ENCODE data around the gene MED26. TPM values are rescaled to one million over a fixed set of nuclear protein-coding genes. Genes with fewer than 3 reads are reported as not detected.

Gene MED26
- total and polyA plus RNA-seq, 9 of the 15 experiments (the other 6 are each of a cell fraction or from before 2014, with no cell fraction given): 0.71 to 15.1 (median 6.2) TPM

DNA sequence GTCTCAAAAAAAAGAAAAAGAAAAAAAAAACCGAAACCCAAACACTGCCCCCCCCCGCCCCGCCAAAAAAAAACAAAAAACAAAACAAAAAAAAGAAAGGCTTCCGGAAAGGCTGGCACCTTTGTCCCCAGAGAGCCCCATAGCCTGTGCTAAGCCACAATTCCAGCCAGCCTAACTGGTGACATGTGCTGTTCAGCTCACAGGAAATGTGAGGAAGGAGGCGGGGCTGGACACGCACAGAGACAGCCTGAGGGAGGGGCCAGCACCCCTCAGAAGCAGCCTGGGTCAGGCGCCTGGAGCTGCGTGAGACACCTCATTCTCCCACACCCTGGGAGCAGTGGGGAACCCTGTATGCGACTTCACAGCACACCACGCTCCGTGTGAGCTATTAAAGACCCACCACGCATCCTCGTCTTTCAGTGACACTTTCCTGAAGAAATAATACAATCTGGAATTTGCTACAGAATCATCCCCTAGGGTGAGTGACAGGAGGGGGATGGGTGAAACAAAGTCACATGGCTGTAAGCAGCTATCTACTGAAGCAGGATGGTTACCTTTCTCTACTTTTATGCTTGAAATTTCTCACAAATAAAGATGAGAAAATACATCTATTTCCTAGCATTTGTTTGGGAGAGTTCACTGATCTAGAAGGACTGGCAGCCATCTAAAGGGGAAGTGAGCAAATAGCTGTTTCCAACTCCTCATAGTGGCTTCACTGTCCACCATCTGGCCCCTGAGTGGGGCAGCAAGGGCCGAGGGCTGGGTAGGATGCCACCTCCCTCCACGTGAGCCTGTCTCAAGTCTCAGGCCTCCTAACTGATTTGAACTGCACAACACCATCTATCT, 43.5 kb downstream of the MED26 start (continued):
- TF ChIP-seq NCOA2 (IDR thresholded peaks at IDR 0.05; ENCODE audit: partially characterized antibody in 2 of 2): no peak
- no peak for TF ChIP-seq ZNF445 (CRISPR knock-in tag; IDR thresholded peaks at IDR 0.05; ENCODE audit: low read depth)
- TF ChIP-seq KDM2B (CRISPR knock-in tag; IDR thresholded peaks at IDR 0.05): no peak
- TF ChIP-seq HNRNPLL (IDR thresholded peaks at IDR 0.05; ENCODE audit: low read depth, low read length, poor library complexity, severe bottlenecking): no peak
- TF ChIP-seq ZNF512 (tag; IDR thresholded peaks at IDR 0.05): no peak
- TF ChIP-seq, protein P1, sequence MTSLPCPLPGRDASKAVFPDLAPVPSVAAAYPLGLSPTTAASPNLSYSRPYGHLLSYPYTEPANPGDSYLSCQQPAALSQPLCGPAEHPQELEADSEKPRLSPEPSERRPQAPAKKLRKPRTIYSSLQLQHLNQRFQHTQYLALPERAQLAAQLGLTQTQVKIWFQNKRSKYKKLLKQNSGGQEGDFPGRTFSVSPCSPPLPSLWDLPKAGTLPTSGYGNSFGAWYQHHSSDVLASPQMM (CRISPR knock-in tag; IDR thresholded peaks at IDR 0.05): no peak
- TF ChIP-seq ZNF175 (CRISPR knock-in tag; IDR thresholded peaks at IDR 0.05; ENCODE audit: low read depth): no peak
- TF ChIP-seq GTF2F1 (IDR thresholded peaks at IDR 0.05; ENCODE audit: low read depth, low read length): no peak
- no peak for TF ChIP-seq TAF9B (IDR thresholded peaks at IDR 0.05; ENCODE audit: partially characterized antibody)
- TF ChIP-seq CREM (IDR thresholded peaks at IDR 0.05; ENCODE audit: low read depth): peak; percentile 65; the same call in 1 of the 2 replicates
- TF ChIP-seq REST (IDR thresholded peaks at IDR 0.05; ENCODE audit: borderline replicate concordance): no peak
- no peak for TF ChIP-seq REST (CRISPR knock-in tag; IDR thresholded peaks at IDR 0.05; ENCODE audit: low read depth)
- TF ChIP-seq, protein P2, sequence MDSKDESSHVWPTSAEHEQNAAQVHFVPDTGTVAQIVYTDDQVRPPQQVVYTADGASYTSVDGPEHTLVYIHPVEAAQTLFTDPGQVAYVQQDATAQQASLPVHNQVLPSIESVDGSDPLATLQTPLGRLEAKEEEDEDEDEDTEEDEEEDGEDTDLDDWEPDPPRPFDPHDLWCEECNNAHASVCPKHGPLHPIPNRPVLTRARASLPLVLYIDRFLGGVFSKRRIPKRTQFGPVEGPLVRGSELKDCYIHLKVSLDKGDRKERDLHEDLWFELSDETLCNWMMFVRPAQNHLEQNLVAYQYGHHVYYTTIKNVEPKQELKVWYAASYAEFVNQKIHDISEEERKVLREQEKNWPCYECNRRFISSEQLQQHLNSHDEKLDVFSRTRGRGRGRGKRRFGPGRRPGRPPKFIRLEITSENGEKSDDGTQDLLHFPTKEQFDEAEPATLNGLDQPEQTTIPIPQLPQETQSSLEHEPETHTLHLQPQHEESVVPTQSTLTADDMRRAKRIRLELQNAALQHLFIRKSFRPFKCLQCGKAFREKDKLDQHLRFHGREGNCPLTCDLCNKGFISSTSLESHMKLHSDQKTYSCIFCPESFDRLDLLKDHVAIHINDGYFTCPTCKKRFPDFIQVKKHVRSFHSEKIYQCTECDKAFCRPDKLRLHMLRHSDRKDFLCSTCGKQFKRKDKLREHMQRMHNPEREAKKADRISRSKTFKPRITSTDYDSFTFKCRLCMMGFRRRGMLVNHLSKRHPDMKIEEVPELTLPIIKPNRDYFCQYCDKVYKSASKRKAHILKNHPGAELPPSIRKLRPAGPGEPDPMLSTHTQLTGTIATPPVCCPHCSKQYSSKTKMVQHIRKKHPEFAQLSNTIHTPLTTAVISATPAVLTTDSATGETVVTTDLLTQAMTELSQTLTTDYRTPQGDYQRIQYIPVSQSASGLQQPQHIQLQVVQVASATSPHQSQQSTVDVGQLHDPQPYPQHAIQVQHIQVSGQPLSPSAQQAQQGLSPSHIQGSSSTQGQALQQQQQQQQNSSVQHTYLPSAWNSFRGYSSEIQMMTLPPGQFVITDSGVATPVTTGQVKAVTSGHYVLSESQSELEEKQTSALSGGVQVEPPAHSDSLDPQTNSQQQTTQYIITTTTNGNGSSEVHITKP (IDR thresholded peaks at IDR 0.05; ENCODE audit: partially characterized antibody): no peak

Measured in K562 (cell line).